ENCODE measurements around the gene ANKRD11.
"Not testable (repeated sequence)": the region's sequence is repeated elsewhere in the genome, so short reads cannot be mapped to it uniquely, and the experiment has no call there.

The ANKRD11 gene

GRCh38 chr16:89309438-89310122 lies 180.8 kb downstream of the ANKRD11 start:
- H3K4me3 ChIP-seq (ENCODE audit: low read depth, low read length) = no peak overlapping the region
- no peak overlapping the region for H3K27ac ChIP-seq
- H3K9me3 ChIP-seq (ENCODE audit: severe bottlenecking) = no peaks in the 10 kb centered on the region
- H3K27me3 ChIP-seq (ENCODE audit: insufficient read depth, low read depth, severe bottlenecking) = no peaks in the 10 kb centered on the region
- no peaks in the 10 kb centered on the region; the same call in 1 of the 2 replicates for H3K36me3 ChIP-seq
- TF ChIP-seq, protein P1, sequence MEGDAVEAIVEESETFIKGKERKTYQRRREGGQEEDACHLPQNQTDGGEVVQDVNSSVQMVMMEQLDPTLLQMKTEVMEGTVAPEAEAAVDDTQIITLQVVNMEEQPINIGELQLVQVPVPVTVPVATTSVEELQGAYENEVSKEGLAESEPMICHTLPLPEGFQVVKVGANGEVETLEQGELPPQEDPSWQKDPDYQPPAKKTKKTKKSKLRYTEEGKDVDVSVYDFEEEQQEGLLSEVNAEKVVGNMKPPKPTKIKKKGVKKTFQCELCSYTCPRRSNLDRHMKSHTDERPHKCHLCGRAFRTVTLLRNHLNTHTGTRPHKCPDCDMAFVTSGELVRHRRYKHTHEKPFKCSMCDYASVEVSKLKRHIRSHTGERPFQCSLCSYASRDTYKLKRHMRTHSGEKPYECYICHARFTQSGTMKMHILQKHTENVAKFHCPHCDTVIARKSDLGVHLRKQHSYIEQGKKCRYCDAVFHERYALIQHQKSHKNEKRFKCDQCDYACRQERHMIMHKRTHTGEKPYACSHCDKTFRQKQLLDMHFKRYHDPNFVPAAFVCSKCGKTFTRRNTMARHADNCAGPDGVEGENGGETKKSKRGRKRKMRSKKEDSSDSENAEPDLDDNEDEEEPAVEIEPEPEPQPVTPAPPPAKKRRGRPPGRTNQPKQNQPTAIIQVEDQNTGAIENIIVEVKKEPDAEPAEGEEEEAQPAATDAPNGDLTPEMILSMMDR (IDR thresholded peaks at IDR 0.05; ENCODE audit: low read depth, low read length) = no peak
- DNase-seq = no peak

DNA sequence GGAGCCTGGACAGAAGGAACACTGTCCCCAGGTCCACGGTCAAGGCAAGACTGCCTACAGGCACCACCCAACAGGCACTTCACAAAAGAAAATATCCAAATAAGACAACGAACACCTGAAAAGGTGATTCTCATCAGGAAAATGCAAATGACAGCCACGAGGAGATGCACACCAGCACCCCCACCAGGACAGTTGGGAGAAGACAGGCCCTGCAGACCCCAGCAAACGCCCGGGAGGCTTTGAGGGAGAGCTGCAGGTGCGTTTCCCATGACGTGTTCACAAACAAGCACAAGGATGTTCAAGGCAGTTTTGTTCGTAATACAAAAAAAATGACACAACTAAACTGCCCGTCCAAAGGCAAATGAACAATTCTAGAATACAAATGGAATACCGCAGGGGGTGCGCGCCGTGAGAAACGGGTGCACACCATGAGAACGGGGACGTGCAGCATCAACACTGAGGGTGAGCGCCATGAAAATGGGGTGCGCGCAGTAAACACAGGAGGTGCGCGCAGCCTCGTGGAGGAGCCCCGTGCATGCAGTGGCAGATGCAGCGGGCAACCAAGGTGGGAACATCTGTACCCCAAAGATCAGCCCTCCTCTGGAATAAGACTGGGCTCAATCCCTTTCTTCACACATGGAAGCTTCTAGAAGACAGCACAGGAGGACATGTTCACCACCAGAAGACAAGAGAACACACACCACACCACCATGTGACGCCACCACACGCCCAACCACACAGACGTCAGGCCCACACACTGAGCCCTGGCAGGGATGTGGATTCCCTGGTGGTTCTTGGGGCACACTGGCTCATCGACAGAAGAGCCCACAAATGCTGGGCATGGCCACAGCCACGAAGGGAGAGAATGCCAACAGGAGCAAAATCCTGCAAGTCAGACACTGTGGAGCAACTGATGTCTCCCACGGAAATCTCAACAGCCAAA lies 181.7 kb downstream of the ANKRD11 start:
- Histone ChIP-seq H3K9me3 (ENCODE audit: severe bottlenecking) (no peaks in the 10 kb centered on the region), H3K4me3 (ENCODE audit: low read depth, low read length) (no peak overlapping the region), H3K27me3 (ENCODE audit: insufficient read depth, low read depth, severe bottlenecking) (no peaks in the 10 kb centered on the region), H3K36me3 (no peaks in the 10 kb centered on the region; the same call in 1 of the 2 replicates), H3K27ac (no peak overlapping the region)
- no peak for DNase-seq
- TF ChIP-seq, protein P1 (IDR thresholded peaks at IDR 0.05; ENCODE audit: low read depth, low read length) = peak; percentile 57

DNA sequence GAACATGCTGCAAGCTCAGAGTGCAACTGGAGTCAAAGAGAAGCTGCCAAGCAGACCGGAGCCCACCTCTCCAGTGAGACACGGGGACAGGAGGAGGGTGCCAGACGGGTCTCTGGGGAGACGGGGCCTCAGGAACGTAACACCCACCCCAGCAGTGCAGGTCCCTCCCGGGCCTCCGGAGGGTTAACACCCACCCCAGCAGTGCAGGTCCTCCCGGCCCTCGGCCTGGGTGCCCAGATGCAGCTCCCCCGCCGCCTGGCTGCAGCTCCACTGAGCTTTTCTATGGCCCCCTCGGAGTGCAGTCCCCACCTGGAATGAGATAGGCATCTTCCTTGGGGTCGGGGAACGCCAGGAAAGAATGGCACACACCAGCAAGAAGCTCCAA lies 182.9 kb downstream of the ANKRD11 start:
- H3K4me3 ChIP-seq (ENCODE audit: low read depth, low read length) = no peak overlapping the region
- no peak for DNase-seq
- H3K27me3 ChIP-seq (ENCODE audit: insufficient read depth, low read depth, severe bottlenecking) = no peaks in the 10 kb centered on the region
- TF ChIP-seq, protein P1 (IDR thresholded peaks at IDR 0.05; ENCODE audit: low read depth, low read length) = no peak
- no peak overlapping the region for H3K27ac ChIP-seq
- H3K36me3 ChIP-seq = no peaks in the 10 kb centered on the region; the same call in 1 of the 2 replicates
- H3K9me3 ChIP-seq (ENCODE audit: severe bottlenecking) = no peaks in the 10 kb centered on the region

DNA sequence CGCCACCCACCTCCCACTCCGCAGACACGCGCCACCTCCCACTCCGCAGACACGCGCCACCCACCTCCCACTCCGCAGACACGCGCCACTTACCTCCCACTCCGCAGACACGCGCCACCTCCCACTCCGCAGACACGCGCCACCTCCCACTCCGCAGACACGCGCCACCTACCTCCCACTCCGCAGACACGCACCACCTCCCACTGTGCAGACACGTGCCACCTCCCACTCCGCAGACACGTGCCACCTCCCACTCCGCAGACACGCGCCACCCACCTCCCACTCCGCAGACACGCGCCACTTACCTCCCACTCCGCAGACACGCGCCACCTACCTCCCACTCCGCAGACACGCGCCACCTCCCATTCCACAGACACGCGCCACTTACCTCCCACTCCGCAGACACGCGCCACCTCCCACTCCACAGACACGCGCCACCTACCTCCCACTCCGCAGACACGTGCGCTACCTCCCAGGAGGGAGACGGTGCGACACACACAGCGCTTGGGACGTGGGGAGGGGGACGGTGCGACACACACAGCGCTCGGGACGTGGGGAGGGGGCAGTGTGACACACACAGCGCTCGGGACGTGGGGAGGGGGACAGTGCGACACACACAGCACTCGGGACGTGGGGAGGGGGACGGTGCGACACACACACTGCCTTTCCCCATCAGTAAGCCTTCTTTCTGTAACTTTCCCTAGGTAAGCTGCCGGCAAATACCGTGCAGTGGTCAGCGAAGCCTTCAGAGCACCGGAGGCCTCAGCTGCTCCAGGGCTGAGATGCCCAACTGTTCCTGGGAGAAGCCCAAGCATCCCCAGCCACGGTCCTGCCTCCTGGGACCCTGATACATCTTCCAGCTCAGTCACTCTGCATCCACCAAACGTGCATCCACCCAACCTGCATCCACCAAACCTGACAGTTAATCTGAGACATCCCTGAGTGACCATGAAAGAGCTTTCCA lies 183.6 kb downstream of the ANKRD11 start:
- not testable (repeated sequence) for H3K9me3 ChIP-seq (ENCODE audit: severe bottlenecking); H3K36me3 ChIP-seq; H3K4me3 ChIP-seq (ENCODE audit: low read depth, low read length); H3K27me3 ChIP-seq (ENCODE audit: insufficient read depth, low read depth, severe bottlenecking); DNase-seq; H3K27ac ChIP-seq

- no peaks in the 10 kb centered on the region for H3K9me3 ChIP-seq (ENCODE audit: severe bottlenecking)
- no peak overlapping the region for H3K27ac ChIP-seq
- TF ChIP-seq, protein P1 (IDR thresholded peaks at IDR 0.05; ENCODE audit: low read depth, low read length) = no peak
- DNase-seq = no peak
- H3K4me3 ChIP-seq (ENCODE audit: low read depth, low read length) = no peak overlapping the region
- no peaks in the 10 kb centered on the region for H3K27me3 ChIP-seq (ENCODE audit: insufficient read depth, low read depth, severe bottlenecking)
- H3K36me3 ChIP-seq = no peaks in the 10 kb centered on the region; the same call in none of the 2 replicates
Observed at GRCh38 chr16:89304941-89305705, 185.2 kb downstream of the ANKRD11 start.
